Measurements from ENCODE around the gene DRD4.
"Not testable (repeated sequence)": the region's sequence is repeated elsewhere in the genome, so short reads cannot be mapped to it uniquely, and the experiment has no call there.

DRD4 gene

GRCh38 chr11:680970-681369, 43.9 kb downstream of the DRD4 start:
- DNase-seq, result no peak

- DNase-seq, result no peak
These were observed 49.6 kb downstream of the DRD4 start for GRCh38 chr11:686451-687243.

DNA sequence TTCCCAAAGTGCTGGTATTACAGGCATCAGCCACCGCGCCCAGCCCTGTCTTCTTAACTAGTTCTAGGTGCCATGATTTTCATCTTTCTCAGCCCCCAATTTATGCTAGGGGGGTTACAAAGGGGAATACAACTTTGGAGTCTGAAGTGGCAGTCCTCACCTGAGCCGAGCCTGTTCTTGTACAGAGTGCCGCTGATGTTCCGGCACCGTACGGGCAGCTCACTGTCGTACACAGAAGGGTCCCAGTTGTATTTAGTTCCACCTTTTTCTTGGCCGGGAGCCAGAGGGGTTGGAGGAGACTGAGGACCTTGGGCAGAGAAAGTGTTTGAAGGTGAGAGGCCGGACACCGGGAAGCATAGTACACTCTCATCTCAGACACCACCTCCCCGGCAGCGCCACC, 50.7 kb downstream of the DRD4 start:
- DNase-seq, result no peak

GRCh38 chr11:688681-689080, 51.6 kb downstream of the DRD4 start:
- no peak for DNase-seq

- no peak for DNase-seq
These were observed 52.6 kb downstream of the DRD4 start for GRCh38 chr11:689625-690024.

GRCh38 chr11:690244-690643, 53.2 kb downstream of the DRD4 start:
- DNase-seq, result not testable (repeated sequence)
